ENCODE results near the gene PEF1.

PEF1 gene

DNA sequence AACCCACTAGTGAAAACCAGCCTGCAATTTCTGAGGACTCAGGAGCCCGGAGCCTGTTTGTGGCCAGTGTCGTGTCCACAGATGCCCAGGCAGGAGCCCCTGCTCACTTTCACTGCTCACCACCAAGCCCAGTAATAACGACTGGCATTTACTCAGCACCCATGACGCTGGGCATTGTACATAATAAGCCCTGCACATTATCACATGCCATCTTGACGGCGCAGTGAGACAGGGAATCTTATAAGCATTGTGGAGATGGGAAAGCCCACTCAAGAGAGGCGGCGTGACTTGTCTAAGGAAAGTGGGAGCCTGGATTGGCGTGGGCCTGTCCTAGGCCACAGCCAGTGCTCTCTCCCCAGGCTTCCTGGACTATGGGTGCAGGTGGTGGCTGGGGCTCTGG, 28.8 kb upstream of the PEF1 start:
- no peak overlapping the region for H3K4me3 ChIP-seq (ENCODE audit: low read length)
- no peak for DNase-seq (ENCODE audit: low read depth, low spot score)

GRCh38 chr1:31672986-31673385, 28.3 kb upstream of the PEF1 start:
- no peak for DNase-seq (ENCODE audit: low read depth, low spot score)
- no peak overlapping the region for H3K4me3 ChIP-seq (ENCODE audit: low read length)

- H3K4me3 ChIP-seq (ENCODE audit: low read length) = no peak overlapping the region
Observed at GRCh38 chr1:31671561-31672201, 27.0 kb upstream of the PEF1 start.

GRCh38 chr1:31671147-31671546, 26.5 kb upstream of the PEF1 start:
- no peak overlapping the region for H3K4me3 ChIP-seq (ENCODE audit: low read length)
- no peak for DNase-seq (ENCODE audit: low read depth, low spot score)

More at GRCh38 chr1:31671561-31672201, 27.0 kb upstream of the PEF1 start:
- no peak for DNase-seq (ENCODE audit: low read depth, low spot score)

DNA sequence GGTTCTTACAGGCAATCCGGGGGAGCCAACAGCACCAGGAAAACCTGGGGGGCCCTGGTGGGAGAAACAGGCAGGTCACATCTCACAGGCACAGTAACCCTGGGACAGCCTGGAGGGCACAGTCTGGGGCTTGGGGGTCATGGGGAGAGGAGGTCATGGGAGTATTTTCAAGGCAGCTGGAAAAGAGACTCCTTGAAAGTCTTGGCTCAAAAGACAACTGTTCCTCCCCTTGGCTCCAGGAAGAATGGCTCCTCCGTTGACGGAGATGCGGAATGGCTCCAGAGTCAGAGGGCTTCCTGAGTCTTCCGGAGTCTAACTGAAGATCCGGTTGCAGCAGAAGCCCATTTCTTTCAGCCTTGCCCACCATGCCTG, 25.9 kb upstream of the PEF1 start:
- DNase-seq (ENCODE audit: low read depth, low spot score) = no peak
- peak overlapping the region; percentile 60 for H3K4me3 ChIP-seq (ENCODE audit: low read length)

- DNase-seq (ENCODE audit: low read depth, low spot score) = peak; percentile 68
- H3K4me3 ChIP-seq (ENCODE audit: low read length) = peak overlapping the region; percentile 60
Observed at GRCh38 chr1:31669786-31670592, 25.3 kb upstream of the PEF1 start.

- no peak for DNase-seq (ENCODE audit: low read depth, low spot score)
- H3K4me3 ChIP-seq (ENCODE audit: low read length) = no peak overlapping the region
Observed at GRCh38 chr1:31669433-31669785, 24.7 kb upstream of the PEF1 start.

DNA sequence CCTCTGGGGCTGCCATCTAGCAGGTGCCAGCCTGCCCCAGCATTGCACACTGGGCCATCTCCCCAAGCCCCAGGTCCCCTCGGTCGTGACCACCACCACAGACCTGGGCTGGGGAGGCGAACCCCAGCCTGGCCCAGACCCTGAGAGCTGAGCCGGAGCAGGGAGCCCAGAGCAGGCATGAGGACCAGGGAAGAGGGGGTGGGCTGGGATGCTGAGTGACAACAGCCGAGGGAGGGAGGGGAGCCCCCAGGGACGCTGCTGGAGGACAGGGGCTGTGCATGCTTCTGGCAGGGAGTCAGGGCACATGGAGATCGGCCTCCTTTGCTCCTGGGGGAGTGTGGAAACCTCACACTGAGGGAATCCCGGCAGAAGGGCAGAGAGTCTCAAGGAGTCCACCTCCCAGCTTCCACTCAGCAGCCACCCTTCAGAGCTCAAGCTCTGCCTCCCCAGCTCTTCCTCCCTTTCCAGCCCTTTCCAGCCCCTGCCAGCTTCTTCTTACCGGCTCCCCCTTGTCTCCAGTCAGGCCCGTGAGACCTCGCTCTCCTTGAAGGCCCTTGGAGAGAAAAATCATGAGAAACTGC, 23.7 kb upstream of the PEF1 start:
- no peak overlapping the region for H3K4me3 ChIP-seq (ENCODE audit: low read length)
- no peak for DNase-seq (ENCODE audit: low read depth, low spot score)

DNA sequence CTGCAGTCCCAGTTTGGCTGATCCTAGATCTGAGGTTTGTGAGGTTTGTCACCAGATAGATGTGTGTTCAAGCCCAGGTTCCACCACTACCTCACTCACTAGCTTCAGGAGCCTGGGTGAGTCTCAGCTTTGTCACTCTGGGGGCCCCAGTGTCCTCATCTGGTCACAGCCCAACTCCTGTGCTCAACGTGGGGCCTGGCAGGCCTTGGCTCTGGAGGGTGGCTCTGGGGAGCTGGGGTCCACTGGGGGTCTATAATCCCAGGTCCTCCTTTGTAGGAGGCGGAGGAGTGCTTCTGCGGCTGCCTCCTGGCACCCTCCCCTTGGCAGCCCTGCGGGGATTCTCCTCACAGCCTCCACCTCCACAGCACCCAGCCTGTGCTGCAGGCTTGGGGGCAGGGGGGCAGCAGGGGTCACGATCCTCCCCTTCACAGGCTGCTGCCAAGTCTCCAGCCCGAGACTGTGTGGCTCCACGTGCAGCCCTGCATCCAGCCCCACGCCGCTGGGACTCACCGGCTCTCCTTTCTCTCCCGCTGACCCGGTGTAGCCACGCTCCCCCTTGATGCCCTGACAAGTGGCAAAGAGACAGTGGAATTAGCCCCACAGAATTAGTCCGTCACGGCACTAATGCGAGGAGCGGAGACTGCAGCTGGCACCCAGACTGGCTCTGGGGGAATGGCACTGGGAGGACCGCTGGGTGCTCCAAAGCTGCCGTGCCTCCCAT, 22.5 kb upstream of the PEF1 start:
- DNase-seq (ENCODE audit: low read depth, low spot score) = no peak
- H3K4me3 ChIP-seq (ENCODE audit: low read length) = no peak overlapping the region

GRCh38 chr1:31666263-31666963, 21.7 kb upstream of the PEF1 start:
- DNase-seq (ENCODE audit: low read depth, low spot score) = no peak
- H3K4me3 ChIP-seq (ENCODE audit: low read length) = no peak overlapping the region

DNA sequence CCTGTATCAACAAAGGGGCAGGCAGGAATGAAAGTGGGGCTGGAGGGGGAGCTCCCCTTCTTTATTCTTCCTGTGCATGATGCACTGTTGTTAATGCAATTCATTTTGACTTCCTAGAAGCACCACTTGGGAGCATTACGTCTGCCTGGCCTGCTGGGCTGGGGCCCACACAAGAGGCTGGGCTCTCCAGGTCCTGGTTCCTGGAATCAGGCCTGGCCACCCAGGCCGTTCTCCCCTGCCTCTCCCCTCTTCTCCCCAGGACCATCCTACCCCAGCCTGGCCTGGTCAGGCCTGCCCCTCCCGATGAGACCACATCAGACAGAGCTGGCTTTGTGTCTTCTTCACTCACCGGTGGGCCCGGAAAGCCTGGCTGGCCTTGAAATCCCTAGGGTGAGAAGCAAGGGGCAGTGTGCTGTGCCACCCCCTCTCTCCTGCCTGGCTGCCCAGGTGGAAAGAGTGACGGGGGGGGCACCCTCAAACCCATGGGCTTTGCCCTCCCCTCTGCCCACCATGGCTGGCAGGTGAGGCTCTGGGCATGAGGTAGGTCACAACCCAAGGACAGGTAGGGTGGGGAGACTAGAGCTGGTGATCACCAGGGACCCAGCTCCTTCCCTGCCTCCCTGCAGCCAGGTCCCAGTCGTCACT, 20.7 kb upstream of the PEF1 start:
- DNase-seq (ENCODE audit: low read depth, low spot score) = no peak
- no peak overlapping the region for H3K4me3 ChIP-seq (ENCODE audit: low read length)

DNA sequence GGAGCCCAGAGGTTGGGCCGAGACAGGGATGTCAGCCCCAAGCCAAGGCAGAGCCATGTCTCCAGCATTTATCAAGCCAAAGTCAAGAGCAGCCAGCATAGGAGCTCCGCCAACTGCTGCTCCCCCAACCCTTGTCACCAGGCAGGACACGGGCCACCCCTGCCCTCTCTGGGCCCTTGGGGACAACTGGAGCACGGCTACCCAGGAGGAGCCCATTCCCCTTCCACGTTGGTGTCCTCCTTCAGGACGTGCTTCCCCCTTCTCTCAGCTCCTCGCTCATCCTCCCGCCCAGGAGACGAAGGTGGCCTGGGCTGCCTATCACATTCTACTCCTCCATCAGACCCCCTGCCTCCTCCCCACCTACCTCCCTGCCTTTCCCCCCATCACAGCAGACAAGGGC, 19.9 kb upstream of the PEF1 start:
- no peak overlapping the region for H3K4me3 ChIP-seq (ENCODE audit: low read length)
- no peak for DNase-seq (ENCODE audit: low read depth, low spot score)

DNA sequence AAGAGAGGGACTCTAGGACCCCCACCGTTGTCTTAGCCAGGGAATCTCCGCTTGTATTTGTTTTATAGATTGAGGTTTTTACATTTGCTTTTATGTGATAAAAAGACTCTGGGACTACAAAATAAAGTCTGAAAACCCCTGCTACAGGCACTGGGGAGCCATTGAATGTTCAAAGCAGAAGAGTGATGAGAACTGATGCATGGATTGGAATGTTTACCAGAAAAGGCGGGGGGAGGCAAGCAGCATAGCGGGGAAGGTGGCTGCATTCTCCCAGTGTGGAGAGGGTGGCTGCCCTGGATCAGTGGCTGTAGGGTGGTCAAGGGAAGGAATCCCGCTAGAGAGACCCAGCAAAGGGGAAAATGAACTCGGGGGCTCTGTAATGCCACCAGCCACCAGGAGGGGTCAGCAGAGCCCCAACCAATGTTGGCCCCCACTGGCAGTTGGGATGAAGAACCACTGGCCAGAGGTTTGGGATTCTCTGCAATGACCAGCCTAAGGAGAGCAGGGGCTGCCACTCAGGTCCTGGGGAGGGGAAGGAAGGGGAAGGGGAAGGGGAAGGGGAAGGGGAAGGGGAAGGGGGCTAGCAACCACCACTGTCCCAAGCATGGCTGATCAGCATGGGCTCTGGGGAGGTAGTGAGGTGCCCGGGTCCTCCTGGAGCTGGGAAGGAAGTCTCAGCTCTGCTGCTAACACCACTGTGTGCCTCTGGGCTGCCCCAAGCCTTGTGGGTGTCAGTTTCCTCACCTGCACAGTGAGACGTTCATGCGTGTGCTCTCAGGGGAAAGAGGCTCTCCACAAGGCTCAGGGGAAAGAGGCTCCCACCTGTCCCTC, 19.2 kb upstream of the PEF1 start:
- H3K4me3 ChIP-seq (ENCODE audit: low read length) = no peak overlapping the region
- no peak for DNase-seq (ENCODE audit: low read depth, low spot score)

GRCh38 chr1:31662463-31662862, 17.8 kb upstream of the PEF1 start:
- no peak overlapping the region for H3K4me3 ChIP-seq (ENCODE audit: low read length)
- DNase-seq (ENCODE audit: low read depth, low spot score) = no peak

DNA sequence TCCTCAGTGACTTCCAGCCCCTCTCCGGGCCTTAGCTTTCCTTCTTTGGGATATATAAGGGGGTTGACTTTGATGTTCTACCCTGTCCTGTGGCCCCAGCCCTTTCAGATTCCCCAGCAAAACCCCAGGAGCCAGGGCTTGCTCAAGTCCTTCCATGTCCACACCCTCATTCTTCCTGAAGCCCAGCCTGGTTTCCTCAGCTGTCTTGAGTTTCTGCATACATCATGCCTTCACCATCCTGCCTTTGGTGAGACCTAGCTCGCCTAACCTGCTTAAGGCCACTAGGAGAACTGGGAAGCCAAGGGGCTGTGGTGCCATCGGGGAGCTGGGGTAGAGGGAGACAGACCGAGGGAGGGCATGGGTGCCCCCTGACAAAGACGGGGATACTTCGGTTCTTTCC, 17.2 kb upstream of the PEF1 start:
- no peak for DNase-seq (ENCODE audit: low read depth, low spot score)
- no peak overlapping the region for H3K4me3 ChIP-seq (ENCODE audit: low read length)

GRCh38 chr1:31660871-31661455, 16.3 kb upstream of the PEF1 start:
- no peak for DNase-seq (ENCODE audit: low read depth, low spot score)
- no peak overlapping the region for H3K4me3 ChIP-seq (ENCODE audit: low read length)

DNA sequence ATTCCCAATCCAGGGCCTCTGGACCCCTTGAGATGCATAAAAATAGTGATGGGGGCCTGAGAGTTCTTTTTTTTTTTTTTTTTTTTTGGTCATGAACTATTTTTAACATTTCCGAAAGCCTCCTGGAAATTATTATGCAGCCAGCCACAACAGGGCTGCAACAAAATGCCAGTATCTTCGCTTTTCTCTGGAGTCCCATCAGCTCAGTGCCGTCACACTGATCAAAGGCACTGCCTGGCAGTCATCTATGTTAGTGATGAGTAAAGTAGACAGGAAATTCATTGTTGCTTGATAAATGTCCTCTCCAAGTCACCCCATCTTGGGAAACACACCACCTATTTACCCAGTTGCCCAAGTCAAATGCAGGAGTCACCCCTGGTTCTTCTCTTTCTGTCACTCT, 15.2 kb upstream of the PEF1 start:
- DNase-seq (ENCODE audit: low read depth, low spot score) = no peak
- H3K4me3 ChIP-seq (ENCODE audit: low read length) = no peak overlapping the region

DNA sequence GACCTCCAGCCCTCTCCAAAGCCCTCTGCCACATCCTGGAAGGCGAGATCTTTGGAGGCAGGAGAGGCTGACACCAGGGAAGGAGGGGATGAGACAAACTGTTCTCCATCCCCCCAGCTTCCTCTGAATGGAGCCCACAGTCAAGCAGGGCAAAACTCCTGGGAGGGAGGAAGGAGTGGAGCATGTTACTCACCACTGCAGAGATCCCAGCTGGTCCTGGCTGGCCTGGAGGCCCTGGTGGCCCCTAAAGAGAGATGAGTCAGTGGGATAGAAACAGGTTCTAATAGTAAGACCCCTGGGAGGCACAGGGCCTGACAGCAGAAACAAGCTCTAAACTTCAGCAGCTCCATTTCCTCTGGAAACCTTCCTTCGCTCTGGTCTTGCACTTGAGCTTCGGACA, 14.0 kb upstream of the PEF1 start:
- DNase-seq (ENCODE audit: low read depth, low spot score) = no peak
- H3K4me3 ChIP-seq (ENCODE audit: low read length) = no peak overlapping the region
